ENCODE data around the gene AVEN. TPM values are rescaled to one million over a fixed set of nuclear protein-coding genes. Genes with fewer than 3 reads are reported as not detected.

Gene AVEN
- total and polyA plus RNA-seq, 2 of the 8 experiments (the other 6 are each of a cell fraction or from before 2014, with no cell fraction given): 5.5 to 17.0 TPM

DNA sequence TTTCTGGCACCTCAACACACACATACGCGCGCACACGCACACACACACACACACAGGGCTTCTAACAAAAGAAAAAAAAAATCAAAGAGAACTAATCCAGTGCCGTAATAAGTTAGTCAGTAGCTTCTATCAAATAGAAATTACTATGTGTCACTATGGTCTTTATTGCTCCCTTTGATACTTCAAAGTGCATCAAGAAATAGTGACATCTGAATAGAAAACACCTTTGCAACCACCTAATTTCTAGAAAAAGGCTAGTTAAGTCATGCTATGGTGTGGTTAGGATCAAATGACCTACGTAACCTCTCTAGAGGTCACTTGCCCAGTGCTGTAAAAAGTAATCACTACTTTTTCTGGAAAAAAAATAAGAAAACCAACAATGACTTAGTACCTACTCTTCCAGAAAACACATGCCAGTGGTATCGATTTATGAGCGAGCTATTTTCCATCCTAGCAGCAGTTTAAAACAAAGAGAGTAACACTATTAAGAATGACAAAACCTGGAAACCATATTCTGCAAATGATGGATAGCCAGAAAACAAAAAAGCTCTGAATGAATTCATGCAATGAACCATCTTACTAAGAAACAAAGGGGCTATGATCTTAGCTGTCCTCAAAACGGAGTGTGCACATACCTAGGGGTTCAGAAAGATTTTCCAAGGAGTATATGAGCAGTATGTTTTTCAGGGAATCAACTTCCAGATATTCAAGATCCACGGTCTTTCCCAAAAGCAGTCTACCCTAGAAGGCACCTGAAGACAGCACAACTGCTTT lies 6.8 kb downstream of the AVEN start (continued):
- TF ChIP-seq RAD21 (IDR thresholded peaks at IDR 0.05 in 1 of 2, conservative IDR thresholded peaks at IDR 0.05 in 1 of 2; ENCODE audit: low read depth in 2 of 2, low read length in 2 of 2) (no peak), POLR2AphosphoS5 (IDR thresholded peaks at IDR 0.05; ENCODE audit: low read depth, low read length) (no peak), BCL11A (IDR thresholded peaks at IDR 0.05; ENCODE audit: low read depth in 2 of 2, low read length in 2 of 2) (no peak), CHD1 (IDR thresholded peaks at IDR 0.05; ENCODE audit: low read depth, low read length) (no peak), TAF1 (IDR thresholded peaks at IDR 0.05; ENCODE audit: low read depth, low read length) (no peak), SUZ12 (IDR thresholded peaks at IDR 0.05; ENCODE audit: low read length) (no peak), EGR1 (IDR thresholded peaks at IDR 0.05; ENCODE audit: borderline replicate concordance, low read depth, low read length) (no peak), NANOG (IDR thresholded peaks at IDR 0.05; ENCODE audit: insufficient read depth, low read depth, low read length, poor library complexity, severe bottlenecking) (no peak)
- TF ChIP-seq, protein P1, sequence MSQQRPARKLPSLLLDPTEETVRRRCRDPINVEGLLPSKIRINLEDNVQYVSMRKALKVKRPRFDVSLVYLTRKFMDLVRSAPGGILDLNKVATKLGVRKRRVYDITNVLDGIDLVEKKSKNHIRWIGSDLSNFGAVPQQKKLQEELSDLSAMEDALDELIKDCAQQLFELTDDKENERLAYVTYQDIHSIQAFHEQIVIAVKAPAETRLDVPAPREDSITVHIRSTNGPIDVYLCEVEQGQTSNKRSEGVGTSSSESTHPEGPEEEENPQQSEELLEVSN (IDR thresholded peaks at IDR 0.05): no peak
- TF ChIP-seq, protein P2, sequence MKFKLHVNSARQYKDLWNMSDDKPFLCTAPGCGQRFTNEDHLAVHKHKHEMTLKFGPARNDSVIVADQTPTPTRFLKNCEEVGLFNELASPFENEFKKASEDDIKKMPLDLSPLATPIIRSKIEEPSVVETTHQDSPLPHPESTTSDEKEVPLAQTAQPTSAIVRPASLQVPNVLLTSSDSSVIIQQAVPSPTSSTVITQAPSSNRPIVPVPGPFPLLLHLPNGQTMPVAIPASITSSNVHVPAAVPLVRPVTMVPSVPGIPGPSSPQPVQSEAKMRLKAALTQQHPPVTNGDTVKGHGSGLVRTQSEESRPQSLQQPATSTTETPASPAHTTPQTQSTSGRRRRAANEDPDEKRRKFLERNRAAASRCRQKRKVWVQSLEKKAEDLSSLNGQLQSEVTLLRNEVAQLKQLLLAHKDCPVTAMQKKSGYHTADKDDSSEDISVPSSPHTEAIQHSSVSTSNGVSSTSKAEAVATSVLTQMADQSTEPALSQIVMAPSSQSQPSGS (IDR thresholded peaks at IDR 0.05; ENCODE audit: low read length): no peak

Data from H1 (cell line).